Left ventricle myocardium superior (tissue), 1 donor: ENCODE measurements around the gene KLHL29. TPM values are rescaled to one million over a fixed set of nuclear protein-coding genes. Genes with fewer than 3 reads are reported as not detected.
"Not testable (repeated sequence)": the region's sequence is repeated elsewhere in the genome, so short reads cannot be mapped to it uniquely, and the experiment has no call there.

Experiments used
- ATAC-seq: fragments of 200-7000 bp; cut with Tn5 transposase; one replicate; pipeline ENCODE4 v1.9.1; 2020; ENCODE audit warnings: mild to moderate bottlenecking, moderate library complexity
- DNase-seq: peaks from one replicate; pipeline ENCODE4 v3.0.0-alpha.2; 2020
- intact Hi-C: fragments of 100-400 bp; cut with micrococcal nuclease; formaldehyde crosslinking; loops from one replicate; pipeline ENCODE4 v1.11.0; 2022
- total RNA-seq: library from RNA; stranded (reverse); fragmentation: NEBNext Ultra II Directional; extraction: Animal tissue kit (Norgen Biotek cat#: 25700); gene quantifications from one replicate; pipeline ENCODE4 v1.2.1, GENCODE V29; 2021
- donor health status: DM: no; HTN: yes; CAD: no; lungs with severe emphysema.

The KLHL29 gene
- total RNA-seq, 1 donor from 2014 or later: 0.69 TPM

DNA sequence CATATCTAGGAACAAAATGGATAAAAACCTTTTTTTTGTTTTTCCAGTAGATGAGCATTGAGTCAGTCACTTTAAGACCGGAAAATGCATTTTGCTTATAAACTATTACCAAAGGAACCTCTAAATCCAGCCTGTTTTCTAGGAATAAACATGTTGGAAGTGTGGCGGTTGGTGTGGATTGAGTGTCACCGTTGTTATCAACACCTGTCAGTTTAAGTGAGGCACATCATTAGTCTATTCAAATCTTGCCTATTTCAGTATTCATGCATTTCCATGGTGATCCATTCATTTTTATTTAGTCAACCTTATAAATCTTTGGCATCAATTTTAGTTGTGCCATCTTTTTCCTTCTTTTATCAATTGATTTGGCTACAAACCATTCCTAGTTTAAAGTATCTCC lies 3.3 kb downstream of the KLHL29 start:
- ATAC-seq (no peak), DNase-seq (no peak)
- intact Hi-C loops: no loop called here

GRCh38 chr2:23388756-23389514 lies 4.0 kb downstream of the KLHL29 start:
- intact Hi-C loops: no loop called here
- ATAC-seq (no peak), DNase-seq (no peak)

- no peak for DNase-seq
- intact Hi-C loops: no loop called here
- no peak for ATAC-seq
Observed at GRCh38 chr2:23390152-23390551, 5.2 kb downstream of the KLHL29 start.

DNA sequence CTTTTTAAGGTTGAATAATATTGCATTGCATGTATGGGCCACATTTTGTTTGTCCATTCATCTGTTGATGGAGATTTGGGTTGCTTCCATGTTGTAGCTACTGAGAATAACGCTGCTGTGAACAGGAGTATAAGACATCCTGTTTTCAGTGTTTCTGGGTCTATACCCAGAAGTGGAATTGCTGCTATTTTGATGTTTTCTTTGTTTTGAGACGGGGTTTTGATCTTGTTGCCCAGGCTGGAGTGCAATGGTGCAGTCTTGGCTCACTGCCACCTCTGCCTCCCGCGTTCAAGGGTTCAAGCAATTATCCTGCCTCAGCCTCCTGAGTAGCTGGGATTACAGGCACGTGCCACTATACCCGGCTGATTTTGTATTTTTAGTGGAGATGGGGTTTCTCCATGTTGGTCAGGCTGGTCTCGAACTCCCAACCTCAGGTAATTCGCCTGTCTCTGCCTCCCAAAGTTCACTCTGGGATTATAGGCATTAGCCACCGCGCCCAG lies 6.3 kb downstream of the KLHL29 start:
- DNase-seq, ATAC-seq, intact Hi-C loops: not testable (repeated sequence)

DNA sequence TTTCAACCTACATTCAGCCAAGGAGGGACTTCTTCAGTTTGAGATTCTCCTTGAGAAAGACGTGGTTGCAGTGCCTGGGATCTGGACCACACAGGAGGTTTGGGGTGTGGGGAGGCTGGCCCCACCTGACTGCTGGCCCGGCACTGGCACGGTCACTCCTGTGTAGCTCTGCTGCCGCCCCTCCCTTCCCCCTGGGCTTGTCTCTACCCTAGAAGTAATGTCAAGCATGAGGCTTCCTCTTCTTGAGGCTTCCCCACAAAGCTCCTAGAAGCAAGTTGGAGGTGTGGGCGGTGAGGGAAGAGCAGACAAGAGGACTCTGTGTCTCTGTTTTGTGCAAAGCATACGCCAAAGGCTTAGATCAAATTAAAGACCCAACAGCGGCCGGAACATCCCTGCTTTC lies 8.7 kb downstream of the KLHL29 start:
- no peak for ATAC-seq

GRCh38 chr2:23394700-23395099 lies 9.7 kb downstream of the KLHL29 start:
- ATAC-seq (no peak), DNase-seq (no peak)
- intact Hi-C loops: no loop called here

More for the DNA sequence above, 8.7 kb downstream of the KLHL29 start:
- DNase-seq: no peak
- intact Hi-C loops: no loop called here

GRCh38 chr2:23397478-23397877 lies 12.5 kb downstream of the KLHL29 start:
- DNase-seq: no peak
- ATAC-seq: no peak
- intact Hi-C loops: no loop called here

DNA sequence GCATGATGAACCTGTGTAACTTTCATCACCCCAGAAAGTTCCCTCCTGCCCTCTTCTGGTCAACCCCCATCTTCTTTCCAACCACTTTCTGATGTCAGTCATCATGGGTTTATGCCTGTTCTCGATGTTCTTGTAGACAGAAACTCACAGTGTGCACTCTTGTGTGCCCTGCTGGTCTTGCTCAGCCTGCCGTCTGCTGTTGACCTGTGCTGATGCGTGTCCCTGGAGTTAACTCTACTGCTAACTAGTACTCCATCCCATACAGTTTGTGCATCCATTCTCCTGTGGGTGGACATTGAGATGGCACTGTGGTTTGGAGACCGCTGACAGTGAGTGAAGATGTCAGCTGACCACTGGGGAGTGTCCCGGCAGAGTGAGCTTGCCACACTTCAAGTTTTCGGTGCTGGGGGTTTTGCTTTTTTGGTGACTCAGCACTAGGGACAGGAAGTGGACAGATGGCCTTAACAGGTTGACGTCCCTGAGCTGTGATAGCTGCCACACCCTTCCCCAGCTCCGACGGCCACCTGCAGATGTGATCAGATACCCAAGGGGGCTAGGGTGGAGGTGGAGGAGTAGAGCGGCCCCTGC lies 14.8 kb downstream of the KLHL29 start:
- intact Hi-C loops: no loop called here
- no peak for ATAC-seq
- no peak for DNase-seq

DNA sequence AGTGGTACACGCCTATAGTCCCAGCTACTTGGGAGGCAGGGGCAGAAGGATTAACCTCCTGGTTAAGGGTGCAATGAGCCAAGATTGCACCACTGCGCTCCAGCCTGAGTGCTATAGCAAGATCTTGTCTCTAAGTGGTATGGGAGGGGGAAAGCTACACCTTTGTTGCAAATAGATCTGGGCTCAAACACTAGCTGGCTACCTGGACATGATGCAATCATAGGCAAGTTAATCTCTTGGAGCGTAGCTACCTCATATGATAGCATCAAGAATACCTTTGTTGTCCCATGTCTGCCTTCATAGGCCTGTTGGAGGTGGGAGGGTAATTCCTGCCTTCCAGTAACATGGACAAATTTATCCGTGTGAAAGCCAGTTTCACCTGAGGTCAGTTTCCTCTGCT lies 15.7 kb downstream of the KLHL29 start:
- intact Hi-C loops: no loop called here

DNA sequence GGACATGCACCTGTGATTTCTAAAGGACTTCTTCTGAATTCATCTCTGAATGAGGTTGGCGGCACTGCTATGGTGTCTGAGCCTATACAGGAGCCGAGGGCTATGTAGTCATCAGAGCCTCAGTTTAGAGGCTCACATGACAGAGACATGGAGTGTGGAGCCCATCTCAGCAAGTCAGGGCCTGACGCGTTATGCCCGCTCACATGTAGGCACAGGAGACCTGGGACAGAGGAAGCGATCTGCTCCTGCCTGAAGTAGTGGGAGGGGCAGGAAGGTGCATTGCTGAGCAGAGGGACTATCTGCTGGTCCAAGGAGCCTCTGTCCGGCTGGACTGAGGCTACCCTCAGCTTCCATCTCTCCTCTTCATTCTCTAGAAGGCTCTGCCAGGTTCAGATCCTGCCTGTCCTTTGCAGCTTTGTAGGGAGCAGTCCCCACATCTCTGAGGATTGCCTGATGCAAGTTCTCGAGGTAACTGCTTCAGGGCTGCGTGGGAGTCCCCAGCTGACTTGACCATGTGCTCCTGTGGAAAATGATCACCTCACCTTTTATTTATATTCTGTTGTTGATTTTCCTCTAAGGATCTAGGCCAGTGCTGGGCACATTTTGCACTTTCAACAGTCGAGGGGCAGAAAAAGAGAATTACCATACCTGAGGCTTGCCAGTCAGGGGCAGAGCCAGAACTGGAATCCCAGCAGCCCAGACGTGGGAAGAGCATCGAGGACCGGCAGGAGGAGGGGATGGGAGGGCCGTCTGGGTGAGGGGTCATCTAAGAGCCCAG lies 16.6 kb downstream of the KLHL29 start:
- intact Hi-C loops: no loop called here
- DNase-seq (no peak), ATAC-seq (no peak)

More for the DNA sequence above, 15.7 kb downstream of the KLHL29 start:
- DNase-seq (no peak), ATAC-seq (no peak)

- ATAC-seq (no peak), DNase-seq (no peak)
- intact Hi-C loops: no loop called here
Observed at GRCh38 chr2:23402205-23402740, 17.3 kb downstream of the KLHL29 start.

DNA sequence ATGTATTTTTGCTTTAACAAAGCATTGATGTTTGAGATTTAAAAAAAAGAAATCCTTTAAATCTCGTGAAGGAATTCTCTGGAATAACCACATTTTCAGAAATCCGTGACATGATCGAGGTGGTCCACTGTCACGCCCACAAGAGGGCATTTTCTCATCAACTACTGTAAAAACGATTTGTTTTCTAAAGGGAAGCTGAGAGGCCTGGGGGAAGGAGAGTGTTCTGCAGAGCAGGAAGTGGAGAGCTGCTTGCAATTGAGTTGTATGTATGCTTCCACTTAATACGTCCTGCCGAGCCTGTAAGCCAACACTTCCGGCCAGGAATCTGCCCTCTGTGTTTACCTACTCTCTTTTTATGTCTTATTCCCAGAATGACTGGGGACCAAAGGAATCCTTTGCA lies 19.4 kb downstream of the KLHL29 start:
- DNase-seq (no peak), ATAC-seq (peak; percentile 70)
- intact Hi-C loops: no loop called here

- DNase-seq: no peak
- intact Hi-C loops: no loop called here
- ATAC-seq: no peak
Observed at GRCh38 chr2:23409248-23409647, 24.3 kb downstream of the KLHL29 start.

- intact Hi-C loops: no loop called here
- ATAC-seq (no peak), DNase-seq (no peak)
Observed at GRCh38 chr2:23410596-23410995, 25.6 kb downstream of the KLHL29 start.

GRCh38 chr2:23411752-23412431 lies 26.9 kb downstream of the KLHL29 start:
- DNase-seq (no peak), ATAC-seq (peak; percentile 79)
- intact Hi-C loops: no loop called here

DNA sequence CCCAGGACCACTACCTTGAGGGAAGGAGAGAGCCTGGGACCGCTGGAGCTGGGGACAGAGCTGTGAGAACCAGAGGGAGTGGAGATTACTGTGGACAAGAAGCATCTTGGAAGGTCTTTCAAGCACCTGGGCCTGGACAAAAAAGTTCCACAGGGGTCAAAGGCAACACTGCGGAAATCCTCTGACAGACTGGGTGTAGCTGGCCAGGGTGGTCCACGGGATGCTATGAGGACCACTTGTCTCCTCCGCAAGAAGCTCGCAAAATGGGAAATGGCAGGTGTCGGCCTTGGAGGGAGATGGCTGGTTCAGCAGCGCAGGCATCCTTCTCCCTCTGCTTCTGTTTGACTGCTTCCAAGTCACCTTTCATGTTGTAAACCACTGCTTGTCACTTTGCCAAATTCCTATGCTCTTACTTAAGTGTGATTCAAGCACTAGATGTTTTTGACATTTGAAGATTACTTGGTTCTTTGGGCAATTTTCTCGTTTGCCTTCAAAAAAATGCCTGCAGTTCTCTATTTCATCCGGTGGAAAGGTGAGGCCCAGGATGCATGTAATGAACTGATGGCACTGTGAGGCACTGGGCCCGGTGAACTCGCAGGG lies 27.7 kb downstream of the KLHL29 start:
- intact Hi-C loops: no loop called here
- ATAC-seq (no peak), DNase-seq (no peak)

DNA sequence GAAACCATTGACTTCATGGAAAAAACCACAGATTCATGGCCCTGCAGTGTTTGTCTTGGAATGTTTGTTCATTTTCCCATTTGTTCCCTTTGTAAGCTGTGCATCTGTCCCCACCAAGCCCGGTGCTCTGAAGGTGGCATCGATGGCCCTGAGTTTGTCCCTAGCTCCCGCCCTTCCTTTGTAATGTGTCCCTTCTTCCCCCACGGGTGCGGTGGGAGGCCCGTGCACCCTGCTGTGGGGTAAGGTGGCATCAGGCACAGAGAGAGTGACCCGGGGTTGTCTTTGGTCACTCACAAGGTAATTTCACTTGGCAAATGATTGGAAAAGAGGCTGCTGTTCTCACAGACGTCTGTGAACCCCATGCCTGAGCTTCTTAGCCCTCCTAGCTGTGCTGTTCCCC lies 28.7 kb downstream of the KLHL29 start:
- intact Hi-C loops: no loop called here
- ATAC-seq: no peak

DNA sequence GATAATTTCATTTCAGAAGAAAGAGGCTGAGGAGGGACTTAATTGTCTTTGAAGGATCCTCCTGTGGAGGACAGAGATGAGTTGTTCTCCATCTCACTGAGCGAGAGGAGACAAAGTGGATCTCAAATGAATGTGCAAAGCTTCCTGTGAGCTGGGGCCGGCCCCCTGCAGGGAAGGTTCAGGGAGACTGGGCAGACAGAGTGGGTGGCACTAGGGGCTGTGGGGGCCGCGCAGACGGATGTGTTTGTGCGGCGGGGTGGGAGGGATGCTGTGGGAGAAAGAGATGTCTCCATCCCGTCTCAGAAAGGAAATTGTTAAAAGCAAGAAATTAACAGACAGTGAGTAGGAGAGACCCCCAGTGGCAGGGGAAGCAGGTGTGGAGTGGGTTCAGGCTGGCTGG lies 29.1 kb downstream of the KLHL29 start:
- no peak for DNase-seq
- intact Hi-C loops: no loop called here
- no peak for ATAC-seq

More for the DNA sequence above, 28.7 kb downstream of the KLHL29 start:
- DNase-seq: no peak

- ATAC-seq (no peak), DNase-seq (no peak)
- intact Hi-C loops: no loop called here
Observed at GRCh38 chr2:23414871-23415270, 29.9 kb downstream of the KLHL29 start.
